GM18868 (cell line): ENCODE results near the gene CA6.
"Not testable (repeated sequence)": the region's sequence is repeated elsewhere in the genome, so short reads cannot be mapped to it uniquely, and the experiment has no call there.

Experiments
- ATAC-seq: cut with Tn5 transposase; IDR thresholded peaks from one replicate; pipeline ENCODE4 v1.9.1; 2021; ENCODE audit warnings: mild to moderate bottlenecking, moderate library complexity; ENCODE audit not compliant: unreplicated experiment

CA6 gene

DNA sequence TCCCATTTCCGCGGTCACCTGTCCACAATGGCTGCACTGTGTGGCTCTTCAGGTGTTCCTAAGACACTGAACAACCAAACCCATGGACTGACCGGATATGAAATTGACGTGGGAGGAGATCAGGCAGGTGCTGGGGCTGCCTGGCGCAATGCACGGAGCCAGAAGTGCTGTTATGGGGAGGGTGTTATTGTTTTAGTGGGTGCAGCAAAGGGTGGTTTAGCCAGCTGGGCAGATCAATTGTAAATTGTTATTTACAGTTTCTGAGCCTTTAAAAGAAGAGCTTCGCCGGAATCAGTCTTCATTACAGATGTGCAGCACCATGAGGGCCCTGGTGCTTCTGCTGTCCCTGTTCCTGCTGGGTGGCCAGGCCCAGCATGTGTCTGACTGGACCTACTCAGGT lies at the start of gene CA6:
Gene CA6, plus strand, starts transcription at position 301 of the 400 bp plus-strand sequence. Its CDS starts 19 bp downstream, at position 320.
- no peak for ATAC-seq

- not testable (repeated sequence) for ATAC-seq
Measured at GRCh38 chr1:8896775-8897174, 48.9 kb upstream of the CA6 start.

- ATAC-seq: not testable (repeated sequence)
Measured at GRCh38 chr1:8897505-8897904, 48.2 kb upstream of the CA6 start.

DNA sequence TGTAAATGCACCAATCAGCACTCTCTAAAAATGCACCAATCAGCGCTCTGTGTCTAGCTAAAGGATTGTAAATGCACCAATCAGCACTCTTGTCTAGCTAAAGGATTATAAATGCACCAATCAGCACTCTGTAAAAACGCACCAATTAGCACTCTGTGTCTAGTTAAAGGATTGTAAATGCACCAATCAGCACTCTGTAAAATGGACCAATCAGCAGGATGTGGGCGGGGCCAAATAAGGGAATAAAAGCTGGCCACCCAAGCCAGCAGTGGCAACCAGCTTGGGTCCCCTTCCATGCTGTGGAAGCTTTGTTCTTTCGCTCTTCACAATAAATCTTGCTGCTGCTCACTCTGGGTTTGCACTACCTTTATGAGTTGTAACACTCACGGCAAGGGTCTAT lies 47.2 kb upstream of the CA6 start:
- ATAC-seq: not testable (repeated sequence)

GRCh38 chr1:8899046-8899445 lies 46.6 kb upstream of the CA6 start:
- ATAC-seq: no peak

- ATAC-seq: not testable (repeated sequence)
Measured at GRCh38 chr1:8900684-8901083, 45.0 kb upstream of the CA6 start.

DNA sequence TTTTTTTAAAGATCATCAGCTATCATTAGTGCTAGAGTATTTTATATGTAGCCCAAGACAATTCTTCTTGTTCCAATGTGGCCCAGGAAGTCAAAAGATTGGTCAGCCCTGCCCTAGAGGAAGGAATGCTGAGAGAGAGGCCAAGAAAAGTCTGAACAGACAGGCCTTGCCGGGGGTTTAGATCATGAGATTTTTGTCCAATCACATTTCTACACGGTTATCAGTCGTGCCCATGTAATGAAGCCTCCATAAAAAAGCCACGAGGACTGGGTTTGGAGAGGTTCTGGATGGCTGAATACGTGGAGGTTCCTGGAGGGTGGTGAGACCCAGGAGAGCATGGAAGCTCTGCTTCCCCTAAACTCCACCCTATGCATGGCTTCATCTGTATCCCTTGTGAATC lies 42.9 kb upstream of the CA6 start:
- no peak for ATAC-seq

- no peak for ATAC-seq
Measured at GRCh38 chr1:8903410-8903809, 42.3 kb upstream of the CA6 start.

DNA sequence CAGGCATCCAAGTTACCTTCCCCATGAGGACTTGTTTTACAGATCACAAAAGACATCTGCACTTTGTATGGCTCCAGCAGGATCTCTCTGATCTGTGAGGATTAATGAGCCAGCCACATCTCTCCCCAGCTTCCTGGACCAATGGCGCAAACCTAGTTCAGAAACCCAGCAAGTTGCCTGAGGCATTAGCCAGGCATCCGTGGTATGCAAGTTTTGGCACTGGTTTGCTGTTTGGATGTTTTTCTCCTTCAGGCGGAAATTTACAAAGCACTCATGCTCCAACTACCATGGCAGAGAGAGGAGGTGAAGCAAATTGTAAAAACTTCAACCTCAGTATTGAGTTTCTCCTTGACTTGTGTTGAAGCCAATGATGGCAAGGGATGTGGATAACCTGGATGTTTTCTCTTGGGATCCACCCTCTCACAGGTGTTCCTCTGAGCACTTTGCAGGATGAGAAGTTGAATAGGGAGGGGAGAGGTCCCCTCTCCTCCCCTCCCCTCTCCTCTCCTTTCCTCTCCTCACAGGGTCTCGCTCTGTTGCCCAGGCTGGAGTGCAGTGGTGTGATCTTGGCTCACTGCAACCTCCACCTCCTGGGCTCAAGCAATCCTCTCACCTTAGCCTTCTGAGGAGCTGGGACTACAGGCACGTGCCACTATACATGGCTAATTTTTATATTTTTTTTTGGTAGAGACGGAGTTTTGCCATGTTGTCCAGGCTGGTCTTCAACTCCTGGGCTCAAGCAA lies 41.6 kb upstream of the CA6 start:
- ATAC-seq: no peak

DNA sequence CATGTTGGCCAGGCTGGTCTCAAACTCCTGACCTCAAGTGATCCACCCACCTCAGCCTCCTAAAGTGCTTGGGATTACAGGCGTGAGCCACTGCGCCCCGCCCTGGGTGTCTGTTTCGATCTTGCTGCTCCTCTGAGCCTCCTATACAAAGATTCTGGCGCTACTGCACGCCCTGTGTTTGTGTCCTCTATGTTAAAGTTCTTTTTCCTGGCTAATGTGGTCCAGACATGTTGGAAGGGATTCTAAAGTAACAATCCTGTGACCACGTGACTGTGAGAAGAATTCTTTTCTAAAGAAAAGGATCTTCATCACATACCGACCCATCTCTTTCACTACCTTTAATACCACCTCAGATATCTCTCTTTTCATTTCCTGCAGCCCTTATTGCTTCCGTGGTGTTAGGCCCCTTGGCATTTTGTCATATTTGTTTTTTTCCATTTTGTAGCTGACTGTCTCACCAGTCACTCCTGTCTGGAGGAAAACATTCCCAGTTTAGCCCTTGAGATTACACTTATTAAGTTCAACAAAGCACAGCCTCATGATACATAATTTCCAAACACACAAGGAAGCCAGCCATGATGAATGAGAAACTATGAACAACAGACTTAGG lies 40.0 kb upstream of the CA6 start:
- ATAC-seq: no peak

DNA sequence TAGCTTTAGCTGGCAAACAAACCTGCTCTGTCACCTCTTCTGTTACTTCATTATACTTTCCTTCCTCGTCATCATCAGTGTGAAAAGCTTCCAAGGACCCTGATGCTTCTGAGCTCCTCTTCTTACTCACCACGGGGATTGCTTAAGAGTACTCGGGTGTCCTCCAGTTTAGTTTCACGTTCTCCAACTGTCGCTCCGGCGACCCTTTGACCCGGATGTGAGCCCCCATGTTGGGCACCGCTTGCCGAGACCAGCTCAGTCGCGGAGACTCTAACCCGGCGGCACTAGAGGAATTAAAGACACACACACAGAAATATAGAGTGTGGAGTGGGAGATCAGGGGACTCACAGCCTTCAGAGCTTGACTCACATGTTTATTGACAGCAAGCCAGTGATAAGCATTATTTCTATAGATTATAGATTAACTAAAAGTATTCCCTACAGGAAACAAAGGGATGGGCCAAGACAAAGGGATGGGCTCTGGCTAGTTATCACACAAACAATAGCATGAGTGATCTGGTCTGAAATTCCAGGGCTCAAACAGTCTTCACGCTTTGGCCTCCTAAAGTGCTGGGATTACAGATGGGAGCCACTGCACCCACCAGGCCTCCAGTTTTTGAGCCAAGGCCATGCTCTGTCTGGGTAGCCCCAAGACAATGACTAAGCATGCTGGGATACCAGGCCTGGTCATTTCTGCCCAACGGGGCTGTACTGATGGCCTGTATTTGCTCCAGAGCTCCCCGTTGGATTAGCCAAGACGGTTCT lies 37.1 kb upstream of the CA6 start:
- ATAC-seq: no peak

GRCh38 chr1:8910331-8910730 lies 35.3 kb upstream of the CA6 start:
- no peak for ATAC-seq

- no peak for ATAC-seq
Measured at GRCh38 chr1:8910914-8911313, 34.8 kb upstream of the CA6 start.

DNA sequence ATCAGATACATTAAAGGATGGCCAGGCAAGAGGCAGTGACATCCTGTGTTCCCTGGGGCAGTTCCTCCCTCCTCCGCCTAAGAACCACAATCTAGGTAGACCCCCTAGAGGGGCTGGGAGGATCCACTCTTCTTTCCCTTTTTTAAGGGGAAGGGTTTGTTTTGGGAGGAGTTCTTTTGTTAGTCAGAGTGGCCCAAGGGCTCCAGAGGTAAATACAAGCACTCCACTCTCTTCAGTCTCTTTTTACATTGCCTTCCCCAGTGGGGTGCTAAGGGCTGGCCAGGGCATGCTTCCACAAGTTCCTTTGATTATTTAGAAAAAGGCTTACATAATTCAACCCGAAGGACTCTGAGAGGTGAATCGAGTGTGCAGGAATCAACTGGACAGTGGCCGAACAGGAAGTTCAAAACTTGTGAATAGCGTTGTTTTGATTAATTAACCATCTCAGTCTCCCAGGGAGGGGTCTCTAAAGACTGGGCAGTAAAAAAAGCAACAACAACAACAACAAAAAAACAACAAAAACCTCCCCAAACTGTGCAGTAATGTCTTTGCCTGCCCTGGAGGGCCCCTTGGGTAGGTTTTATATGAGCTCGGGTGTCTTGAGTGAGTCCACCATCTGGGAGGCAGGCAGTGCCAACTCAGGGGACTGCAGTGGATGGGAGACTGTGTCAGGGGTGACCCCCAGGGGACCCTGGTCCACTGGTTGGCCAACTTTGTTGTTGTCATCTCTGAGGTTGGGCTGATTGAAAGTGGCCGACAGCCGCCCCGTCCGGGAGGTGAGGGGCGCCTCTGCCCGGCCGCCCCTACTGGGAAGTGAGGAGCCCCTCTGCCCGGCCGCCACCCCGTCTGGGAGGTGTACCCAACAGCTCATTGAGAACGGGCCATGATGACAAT lies 34.0 kb upstream of the CA6 start:
- no peak for ATAC-seq

DNA sequence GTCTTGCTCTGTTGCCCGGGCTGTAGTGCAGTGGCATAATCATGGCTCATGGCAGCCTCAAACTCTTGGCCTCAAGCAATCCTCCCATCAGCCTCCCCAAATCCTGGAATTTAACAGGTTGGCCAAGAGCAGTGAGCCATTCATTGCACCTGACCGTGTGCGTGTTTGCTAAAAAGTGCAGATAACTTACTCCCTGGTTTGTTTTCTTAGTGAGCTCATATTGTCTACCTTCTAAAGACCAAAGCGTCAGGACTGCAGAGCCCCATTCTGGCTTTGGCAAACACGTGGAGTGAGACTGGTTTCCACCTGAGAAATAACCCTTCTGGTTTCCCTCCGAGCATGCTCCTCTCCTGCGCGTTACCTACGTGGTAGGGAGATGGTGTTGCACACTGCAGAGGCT lies 32.2 kb upstream of the CA6 start:
- ATAC-seq: no peak

- no peak for ATAC-seq
Measured at GRCh38 chr1:8914466-8914865, 31.2 kb upstream of the CA6 start.

GRCh38 chr1:8915446-8915845 lies 30.2 kb upstream of the CA6 start:
- ATAC-seq: no peak

GRCh38 chr1:8917536-8917935 lies 28.1 kb upstream of the CA6 start:
- ATAC-seq: not testable (repeated sequence)

DNA sequence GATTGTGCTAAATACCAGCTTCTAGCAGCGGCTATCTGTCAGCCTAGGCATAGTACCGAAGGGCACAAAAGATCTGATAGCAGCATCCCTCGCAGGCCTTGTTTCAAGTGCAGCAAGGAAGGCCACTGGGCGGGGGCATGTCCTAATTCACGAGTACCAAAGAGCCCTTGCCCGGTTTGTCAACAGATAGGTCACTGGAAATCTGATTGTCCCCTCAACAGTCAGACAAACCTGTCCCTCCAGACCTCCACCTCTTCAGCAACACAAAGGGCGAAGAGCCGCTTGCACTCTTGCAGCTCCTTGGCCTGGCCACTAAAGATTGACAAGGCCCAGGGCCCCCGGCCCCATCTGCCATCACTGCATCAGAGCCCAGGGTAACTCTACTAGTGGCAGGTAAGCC lies 22.7 kb upstream of the CA6 start:
- ATAC-seq: no peak

- ATAC-seq: no peak
Measured at GRCh38 chr1:8925406-8925805, 20.3 kb upstream of the CA6 start.

GRCh38 chr1:8925960-8926359 lies 19.7 kb upstream of the CA6 start:
- no peak for ATAC-seq
